CD14-positive monocyte (primary cell): ENCODE data around the gene TSPEAR. TPM values are rescaled to one million over a fixed set of nuclear protein-coding genes. Genes with fewer than 3 reads are reported as not detected.
A peak's percentile ranks its signal among the peaks of the same experiment; 100 is the strongest.

Experiments used
- DNase-seq, 3 donors: peaks; one replicate each; pipeline ENCODE4 v3.0.0-alpha.2; 2011 to 2022
- H2AFZ ChIP-seq: 2 replicates; pipeline ENCODE4 v1.6.0; 2012; ENCODE audit warnings: mild to moderate bottlenecking, low read depth, low read length, inconsistent platforms; ENCODE audit not compliant: insufficient read depth, poor library complexity, severe bottlenecking
- H3K27ac ChIP-seq, 2 donors: 1 replicate in 1 of 2; 2 replicates in 1 of 2; pipeline ENCODE4 v1.5.1; 2012 to 2013; ENCODE audit warnings: low read length in 2 of 2, control low read depth in 1 of 2, inconsistent platforms in 1 of 2, low read depth in 1 of 2, mild to moderate bottlenecking in 1 of 2
- H3K27me3 ChIP-seq, 2 donors: one replicate each; pipeline versions ENCODE4 v1.6.0 to v1.6.1; 2011 to 2013; ENCODE audit warnings: low read length in 2 of 2; ENCODE audit not compliant: control insufficient read depth in 2 of 2, insufficient read depth in 2 of 2
- H3K36me3 ChIP-seq, 2 donors: replicated peaks in 1 of 2; 1 replicate in 1 of 2; 2 replicates in 1 of 2; pipeline versions ENCODE4 v1.5.1 to v1.6.1; 2012 to 2013; ENCODE audit warnings: low read length in 2 of 2, control low read depth in 1 of 2, inconsistent platforms in 1 of 2, mild to moderate bottlenecking in 1 of 2; ENCODE audit not compliant: insufficient read depth in 2 of 2, control insufficient read depth in 1 of 2
- H3K4me1 ChIP-seq, 2 donors: 1 replicate in 1 of 2; 2 replicates in 1 of 2; pipeline versions ENCODE4 v1.5.1 to v1.6.1; 2012 to 2013; ENCODE audit warnings: low read length in 2 of 2, control low read depth in 1 of 2, inconsistent platforms in 1 of 2, mild to moderate bottlenecking in 1 of 2, moderate library complexity in 1 of 2; ENCODE audit not compliant: insufficient read depth in 2 of 2, control insufficient read depth in 1 of 2
- H3K4me2 ChIP-seq: replicated peaks from 2 replicates; pipeline ENCODE3; 2012; ENCODE audit warnings: low read length, moderate library complexity, mild to moderate bottlenecking; ENCODE audit not compliant: poor library complexity, severe bottlenecking; ENCODE audit errors: extremely low read depth
- H3K4me3 ChIP-seq, 3 experiments: fragments of 200-600 bp in 1 of 3; sonication (generic) in 1 of 3; replicated peaks in 1 of 3; 1 replicate in 2 of 3; 2 replicates in 1 of 3; pipeline ENCODE4 v1.5.1; 2011 to 2013; ENCODE audit warnings: low read length in 3 of 3, mild to moderate bottlenecking in 3 of 3, control low read depth in 2 of 3, low read depth in 2 of 3, inconsistent platforms in 1 of 3, moderate library complexity in 1 of 3
- H3K79me2 ChIP-seq: 2 replicates; pipeline ENCODE4 v1.6.0; 2012; ENCODE audit warnings: mild to moderate bottlenecking, control low read depth, inconsistent platforms, low read length, moderate library complexity; ENCODE audit not compliant: insufficient read depth
- H3K9ac ChIP-seq: 2 replicates; pipeline ENCODE4 v1.6.0; 2017; ENCODE audit warnings: low read length, mild to moderate bottlenecking; ENCODE audit not compliant: insufficient read depth, poor library complexity, severe bottlenecking
- H3K9me3 ChIP-seq, 2 donors: replicated peaks in 1 of 2; 1 replicate in 1 of 2; 2 replicates in 1 of 2; pipeline versions ENCODE4 v1.5.1 to v1.6.1; 2012 to 2013; ENCODE audit warnings: low read length in 2 of 2, control low read depth in 1 of 2; ENCODE audit not compliant: control insufficient read depth in 1 of 2, insufficient read depth in 1 of 2
- H4K20me1 ChIP-seq: 2 replicates; pipeline ENCODE4 v1.6.0; 2012; ENCODE audit warnings: mild to moderate bottlenecking, low read length, control low read depth, moderate library complexity; ENCODE audit not compliant: insufficient read depth
- H3K27ac Mint-ChIP-seq, 7 donors: one replicate each; pipeline ENCODE4 v1.8.0; 2020; ENCODE audit warnings: mild to moderate bottlenecking in 7 of 7, mixed read lengths in 7 of 7, moderate library complexity in 6 of 7, inconsistent platforms in 2 of 7
- H3K27me3 Mint-ChIP-seq, 3 donors: one replicate each; pipeline ENCODE4 v1.8.0; 2021 to 2022; ENCODE audit warnings: low read depth in 3 of 3, mild to moderate bottlenecking in 3 of 3, mixed read lengths in 3 of 3, moderate library complexity in 3 of 3, inconsistent platforms in 1 of 3
- H3K36me3 Mint-ChIP-seq, 2 donors: one replicate each; pipeline ENCODE4 v1.8.0; 2020; ENCODE audit warnings: mixed read lengths in 2 of 2, inconsistent platforms in 1 of 2, mild to moderate bottlenecking in 1 of 2
- H3K4me1 Mint-ChIP-seq: one replicate; pipeline ENCODE4 v1.8.0; 2020; ENCODE audit warnings: mild to moderate bottlenecking, mixed read lengths
- H3K4me3 Mint-ChIP-seq, 2 donors: one replicate each; pipeline ENCODE4 v1.8.0; 2020; ENCODE audit warnings: mild to moderate bottlenecking in 2 of 2, mixed read lengths in 2 of 2, moderate library complexity in 1 of 2
- H3K9me3 Mint-ChIP-seq, 7 donors: one replicate each; pipeline ENCODE4 v1.8.0; 2020 to 2022; ENCODE audit warnings: mixed read lengths in 7 of 7, mild to moderate bottlenecking in 6 of 7, moderate library complexity in 6 of 7, inconsistent platforms in 2 of 7
- CTCF ChIP-seq: fragments of 200-600 bp; IDR thresholded peaks from one replicate; pipeline ENCODE4 v1.8.0; 2022; ENCODE audit warnings: antibody characterized with exemption, mild to moderate bottlenecking
- whole genome bisulfite sequencing: methylation state at CpG from one replicate; pipeline ENCODE4 v1.1.5; 2013; ENCODE audit warnings: missing lambda C conversion rate; ENCODE audit not compliant: insufficient coverage; 5-methylcytosine and 5-hydroxymethylcytosine counted together
- intact Hi-C, 2 donors: fragments of 100-400 bp; cut with micrococcal nuclease; formaldehyde crosslinking; loops; one replicate each; pipeline versions ENCODE4 v1.15.0 to v1.15.1; 2023
- polyA plus RNA-seq, 3 donors: library from polyadenylated mRNA; depleted of rRNA in 1 of 3; unstranded in 2 of 3; stranded (reverse) in 1 of 3; fragments of 300-500 nt in 2 of 3; fragments of >200 nt in 1 of 3; fragmentation: Illumina TruSeq in 2 of 3; gene quantifications; 1 replicate in 2 of 3; 2 replicates in 1 of 3; pipeline ENCODE4 v1.2.3, GENCODE V29; 2012 to 2021

The TSPEAR gene
- polyA plus RNA-seq, 3 donors: not detected

DNA sequence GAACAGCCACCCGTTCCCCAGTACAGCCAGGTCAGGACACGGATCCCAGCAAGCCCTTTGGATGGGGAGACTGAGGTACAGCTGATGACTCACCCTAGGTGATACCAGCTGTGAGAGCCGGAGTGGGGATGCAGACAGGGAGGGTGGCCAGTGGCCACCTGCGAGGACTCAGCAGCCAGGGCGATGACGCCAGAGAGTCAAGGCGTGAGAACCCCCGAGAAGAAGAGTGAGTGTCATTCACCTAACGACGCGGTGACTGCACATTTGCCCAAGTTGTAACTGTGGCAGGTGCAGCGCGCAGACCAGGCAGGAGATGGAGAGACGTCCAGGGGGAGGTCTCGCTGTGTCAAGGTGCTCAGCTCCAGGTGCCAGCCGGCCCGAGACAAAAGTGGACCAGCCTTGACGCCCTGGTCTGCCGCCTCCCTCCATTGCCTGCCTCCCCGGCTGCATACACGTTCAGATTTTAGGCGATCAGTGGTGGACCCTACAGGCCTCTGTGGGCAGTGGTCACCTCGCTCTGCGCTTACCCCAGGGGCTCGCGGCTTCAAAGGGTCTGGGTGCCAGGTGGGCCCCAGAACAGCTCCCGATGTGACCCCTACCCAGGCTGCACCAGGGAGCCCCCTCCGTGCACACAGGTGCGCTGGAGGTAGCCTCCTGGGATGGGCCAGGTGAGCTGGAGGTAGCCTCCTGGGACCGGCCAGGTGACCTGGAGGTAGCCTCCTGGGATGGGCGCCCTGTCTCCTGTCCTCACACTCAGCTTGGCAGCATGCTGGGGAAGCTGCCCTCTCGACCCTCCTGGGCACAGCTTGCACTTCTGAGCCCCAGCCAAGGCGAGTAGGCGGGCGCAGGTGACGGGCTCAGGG is 244.1 kb downstream of the TSPEAR start:
- H3K4me3 Mint-ChIP-seq: peak overlapping the region in 1 of 2 donors; percentile 24
- Histone ChIP-seq H4K20me1 (no peaks in the 10 kb centered on the region), H3K4me2 (no peak overlapping the region), H3K79me2 (no peaks in the 10 kb centered on the region), H3K9me3 (no peaks in the 10 kb centered on the region), H3K36me3 (no peaks in the 10 kb centered on the region), H3K9ac (no peak overlapping the region), H3K4me3 (no peak overlapping the region), H3K27ac (no peak overlapping the region), H3K27me3 (no peaks in the 10 kb centered on the region), H2AFZ (no peak overlapping the region), H3K4me1 (no peaks in the 10 kb centered on the region)
- no peak for DNase-seq
- H3K4me1 Mint-ChIP-seq: no peaks in the 10 kb centered on the region
- no peak overlapping the region for H3K27ac Mint-ChIP-seq
- H3K9me3 Mint-ChIP-seq: peaks cover 0 to 3% (median 0%) of the 10 kb centered on the region in 7 donors
- H3K36me3 Mint-ChIP-seq: no peaks in the 10 kb centered on the region
- H3K27me3 Mint-ChIP-seq: peaks cover 0 to 6% (median 3%) of the 10 kb centered on the region in 3 donors
- no peak for TF ChIP-seq CTCF
- WGBS: 94% methylated on average over 36 of the region's 36 CpGs
- intact Hi-C loops: no loop called here

- H3K9ac ChIP-seq: no peak overlapping the region
- H3K79me2 ChIP-seq: no peaks in the 10 kb centered on the region
- H3K9me3 Mint-ChIP-seq: peaks cover 0 to 3% (median 0%) of the 10 kb centered on the region in 7 donors
- H3K27ac Mint-ChIP-seq: no peak overlapping the region
- H3K4me1 ChIP-seq: no peaks in the 10 kb centered on the region
- no peak overlapping the region for H3K27ac ChIP-seq
- intact Hi-C loops: no loop called here
- no peak for TF ChIP-seq CTCF
- H3K4me3 ChIP-seq: no peak overlapping the region
- H4K20me1 ChIP-seq: no peaks in the 10 kb centered on the region
- no peaks in the 10 kb centered on the region for H3K9me3 ChIP-seq
- no peaks in the 10 kb centered on the region for H3K27me3 ChIP-seq
- H3K4me3 Mint-ChIP-seq: no peak overlapping the region
- peaks cover 0 to 5% (median 3%) of the 10 kb centered on the region in 3 donors for H3K27me3 Mint-ChIP-seq
- H3K4me2 ChIP-seq: no peak overlapping the region
- H3K4me1 Mint-ChIP-seq: no peaks in the 10 kb centered on the region
- no peaks in the 10 kb centered on the region for H3K36me3 Mint-ChIP-seq
- 96% methylated on average over 15 of the region's 16 CpGs for WGBS
- DNase-seq: no peak
- no peak overlapping the region for H2AFZ ChIP-seq
- no peaks in the 10 kb centered on the region for H3K36me3 ChIP-seq
Measured at GRCh38 chr21:44466351-44466954, 244.9 kb downstream of the TSPEAR start.
